HG02610 (cell line): ENCODE results near the gene MYO1G.
"Not testable (repeated sequence)": the region's sequence is repeated elsewhere in the genome, so short reads cannot be mapped to it uniquely, and the experiment has no call there.

Experiments used
- ATAC-seq: cut with Tn5 transposase; IDR thresholded peaks from one replicate; pipeline ENCODE4 v1.9.1; 2021; ENCODE audit warnings: mild to moderate bottlenecking, moderate library complexity; ENCODE audit not compliant: unreplicated experiment

Gene MYO1G

GRCh38 chr7:44944821-44945220 is 34.0 kb downstream of the MYO1G start:
- ATAC-seq = no peak

- no peak for ATAC-seq
Observed at GRCh38 chr7:44943631-44944030, 35.2 kb downstream of the MYO1G start.

GRCh38 chr7:44937426-44937825 is 41.4 kb downstream of the MYO1G start:
- ATAC-seq = no peak

DNA sequence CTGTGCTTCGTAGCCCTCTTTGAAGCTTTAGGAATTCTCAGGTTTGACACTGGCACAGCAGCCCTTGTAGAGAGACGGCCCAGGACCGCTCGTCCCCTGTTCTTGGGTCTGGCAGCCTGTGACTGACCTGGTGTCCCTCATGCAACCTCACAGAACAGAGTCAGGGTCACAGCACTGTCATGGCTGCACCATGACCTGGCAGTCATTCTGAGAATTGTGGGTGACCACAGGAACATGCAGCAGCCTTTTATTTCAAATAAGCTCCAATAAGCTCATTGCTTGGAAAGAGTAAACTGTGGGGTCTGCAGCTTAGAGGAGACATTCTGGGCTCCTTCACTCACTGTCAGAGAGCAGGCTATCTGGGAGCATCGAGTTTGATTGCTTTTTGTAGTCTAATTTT is 42.5 kb downstream of the MYO1G start:
- no peak for ATAC-seq

DNA sequence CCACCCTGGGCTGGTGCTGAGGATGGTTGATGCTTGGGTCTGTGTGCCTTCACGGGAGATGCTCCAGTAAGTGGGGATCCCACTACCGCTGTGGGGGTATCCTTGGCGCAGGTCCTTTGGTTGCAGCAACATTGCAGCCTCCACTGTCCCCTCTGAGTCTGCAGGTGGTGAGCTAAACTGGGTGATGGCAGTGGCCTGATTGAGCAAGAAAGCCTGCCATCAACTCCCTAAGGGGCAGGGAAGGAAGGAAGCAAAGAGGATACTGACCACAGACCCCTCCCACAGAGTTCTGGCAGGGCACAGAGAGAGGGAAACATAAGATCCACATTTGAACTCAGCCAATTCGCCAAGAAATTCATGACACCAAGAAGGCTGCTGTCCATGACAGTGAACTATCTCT is 43.2 kb downstream of the MYO1G start:
- ATAC-seq = no peak

DNA sequence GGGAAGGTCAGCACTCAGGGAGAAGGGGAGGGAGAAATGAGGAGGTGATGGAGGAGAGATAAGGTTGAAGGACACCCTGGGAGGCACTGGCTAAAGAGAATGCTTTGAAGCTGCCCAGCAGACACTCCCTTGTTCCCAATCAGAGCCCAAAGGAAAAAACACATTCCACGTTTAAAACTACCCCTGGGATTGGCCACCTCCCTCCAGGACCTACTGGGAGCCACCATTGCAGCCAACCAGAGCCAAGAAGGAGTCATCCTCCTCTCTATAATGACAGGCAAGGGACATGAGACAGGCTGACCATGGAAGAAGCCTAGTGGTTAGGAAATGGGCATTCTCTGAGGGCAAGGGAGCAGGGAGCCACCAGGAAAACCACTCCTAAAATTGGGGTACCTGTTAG is 43.8 kb downstream of the MYO1G start:
- no peak for ATAC-seq

DNA sequence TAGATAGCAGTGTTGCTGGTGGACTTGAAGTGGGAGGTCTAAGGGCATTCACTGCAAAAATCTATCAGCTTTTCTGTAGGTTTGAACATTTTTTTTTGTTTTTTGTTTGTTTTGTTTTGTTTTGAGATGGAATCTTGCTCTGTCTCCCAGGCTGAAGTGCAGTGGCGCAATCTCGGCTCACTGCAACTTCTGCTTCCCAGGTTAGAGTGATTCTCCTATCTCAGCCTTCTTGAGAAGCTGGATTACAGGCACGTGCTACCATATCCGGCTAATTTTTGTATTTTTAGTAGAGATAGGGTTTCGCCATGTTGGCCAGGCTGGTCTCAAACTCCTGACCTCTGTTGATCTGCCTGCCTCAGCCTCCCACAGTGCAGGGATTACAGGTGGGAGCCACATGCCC is 44.3 kb downstream of the MYO1G start:
- ATAC-seq = not testable (repeated sequence)

DNA sequence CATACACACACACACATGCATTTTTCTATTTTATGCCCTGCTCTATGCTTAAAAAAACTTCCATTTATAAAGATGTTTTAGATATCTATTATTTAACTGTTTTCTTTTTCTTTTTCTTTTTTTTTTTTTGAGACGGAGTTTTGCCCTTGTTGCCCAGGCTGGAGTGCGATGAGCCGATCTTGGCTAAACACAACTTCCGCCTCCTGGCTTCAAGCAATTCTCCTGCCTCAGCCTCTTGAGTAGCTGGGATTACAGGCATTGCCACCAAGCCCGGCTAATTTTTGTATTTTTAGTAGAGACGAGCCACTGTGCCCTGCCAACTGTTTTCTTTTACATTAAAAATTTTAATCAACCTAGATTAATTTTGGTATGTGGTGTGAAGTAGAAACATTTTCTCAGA is 47.9 kb downstream of the MYO1G start:
- ATAC-seq = no peak

- ATAC-seq = no peak
Observed at GRCh38 chr7:44922351-44922694, 56.5 kb downstream of the MYO1G start.

DNA sequence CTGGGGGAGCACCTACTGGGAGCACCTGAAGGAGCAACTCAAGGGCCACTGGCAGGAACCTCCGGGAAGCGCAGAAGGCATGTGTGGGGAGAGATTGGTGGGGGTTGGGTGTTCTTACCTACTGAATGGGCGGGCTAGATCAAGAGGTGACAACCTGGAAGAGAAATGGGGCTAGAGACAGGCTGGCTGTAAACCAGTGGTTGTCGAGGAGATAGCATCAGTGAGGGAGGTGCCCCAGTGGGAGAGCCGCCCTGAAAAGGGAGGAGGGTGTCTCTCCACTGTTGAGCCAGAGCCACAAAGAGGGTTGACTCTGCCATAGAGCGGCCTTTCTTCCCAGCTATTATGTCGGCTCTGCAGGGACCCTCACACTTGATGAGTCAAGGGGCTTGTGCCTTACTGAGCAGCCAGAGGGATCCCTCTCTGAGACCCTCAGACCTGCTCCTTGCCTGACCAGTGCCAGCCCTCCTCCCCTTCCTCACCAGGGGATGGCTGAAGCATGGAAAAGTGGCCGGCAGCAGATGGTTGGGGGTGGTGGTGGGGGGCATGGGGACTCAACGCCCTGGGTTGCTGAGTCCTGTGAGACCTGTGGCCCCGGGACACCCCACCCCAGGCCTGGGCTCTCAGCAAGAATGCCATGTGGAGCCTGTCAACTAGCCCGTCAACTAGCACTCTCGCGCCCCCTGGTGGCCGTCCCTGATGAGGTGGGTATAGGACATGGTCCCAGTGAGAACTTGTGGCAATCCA is 57.0 kb downstream of the MYO1G start:
- ATAC-seq = peak; percentile 74

DNA sequence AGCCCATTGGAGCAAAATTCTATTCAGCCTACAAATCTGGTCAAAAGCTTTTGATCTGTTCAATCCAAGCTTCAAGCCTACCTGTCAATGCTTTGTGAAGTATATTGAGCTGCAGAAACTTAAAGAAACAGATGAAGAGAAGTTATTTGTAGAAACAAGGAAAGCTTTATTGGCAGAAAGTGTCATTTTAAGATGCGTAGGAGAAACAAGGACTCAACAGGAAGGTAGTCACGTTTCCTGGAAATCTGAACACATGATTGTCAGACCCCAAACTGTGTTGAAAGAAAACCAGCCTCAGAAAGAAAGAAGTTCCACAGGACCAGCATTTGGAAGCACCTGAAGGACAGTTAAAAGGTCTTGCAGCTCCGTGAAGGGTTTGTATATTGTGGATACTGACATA is 58.7 kb downstream of the MYO1G start:
- ATAC-seq = no peak

GRCh38 chr7:44918029-44918428 is 60.8 kb downstream of the MYO1G start:
- no peak for ATAC-seq

DNA sequence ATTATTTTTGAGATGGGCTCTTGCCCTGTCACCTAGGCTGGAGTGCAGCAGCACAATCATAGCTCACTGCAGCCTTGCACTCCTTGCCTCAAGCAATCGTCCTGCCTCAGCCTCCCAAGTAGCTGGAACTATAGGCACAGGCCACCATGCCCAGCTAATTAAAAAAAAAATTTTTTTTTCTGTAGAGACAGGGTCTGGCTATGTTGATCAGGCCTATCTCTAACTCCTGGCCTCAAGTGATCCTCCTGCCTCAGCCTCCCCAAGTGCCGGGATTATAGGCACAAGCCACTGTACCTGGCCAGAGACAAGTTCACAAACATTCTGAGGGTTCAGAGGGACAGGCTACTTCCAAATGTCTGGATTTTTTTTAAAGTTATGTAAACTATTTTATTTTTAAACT is 61.4 kb downstream of the MYO1G start:
- no peak for ATAC-seq

GRCh38 chr7:44914992-44915607 is 63.7 kb downstream of the MYO1G start:
- peak; percentile 84 for ATAC-seq

GRCh38 chr7:44912775-44913347 is 66.0 kb downstream of the MYO1G start:
- ATAC-seq = no peak
